Measurements from ENCODE around the gene DUSP12. TPM values are rescaled to one million over a fixed set of nuclear protein-coding genes. Genes with fewer than 3 reads are reported as not detected.

DUSP12 gene
- total RNA-seq, 1 donor from 2014 or later: 48.4 TPM

DNA sequence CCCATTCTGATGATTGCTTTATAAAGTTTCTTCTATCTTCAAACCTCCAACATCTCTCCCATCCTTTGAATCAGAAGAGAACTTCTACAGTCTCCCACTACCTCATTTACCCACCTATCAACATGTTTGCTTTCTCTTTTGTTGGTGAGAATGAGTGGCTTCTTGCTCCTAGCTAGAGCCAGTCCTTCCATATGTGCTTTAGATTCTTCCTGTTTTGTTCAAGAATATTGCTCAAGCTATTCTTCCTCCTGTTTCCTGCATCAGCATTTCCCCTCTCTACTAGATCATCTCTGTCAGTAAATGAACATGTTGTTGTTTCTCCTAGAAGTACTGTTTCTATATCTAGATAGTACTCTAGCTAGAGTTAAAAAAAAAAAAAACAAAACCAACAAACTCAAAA, 22.8 kb downstream of the DUSP12 start:
- Mint-ChIP-seq H3K27me3 (ENCODE audit: unreplicated experiment) (no peaks in the 10 kb centered on the region), H3K27ac (ENCODE audit: unreplicated experiment) (no peak overlapping the region), H3K4me3 (ENCODE audit: unreplicated experiment) (no peak overlapping the region), H3K36me3 (ENCODE audit: unreplicated experiment) (no peaks in the 10 kb centered on the region), H3K4me1 (ENCODE audit: low read depth, unreplicated experiment) (no peaks in the 10 kb centered on the region), H3K9me3 (ENCODE audit: unreplicated experiment) (no peaks in the 10 kb centered on the region)
- DNase-seq: no peak
- TF ChIP-seq, protein P1, sequence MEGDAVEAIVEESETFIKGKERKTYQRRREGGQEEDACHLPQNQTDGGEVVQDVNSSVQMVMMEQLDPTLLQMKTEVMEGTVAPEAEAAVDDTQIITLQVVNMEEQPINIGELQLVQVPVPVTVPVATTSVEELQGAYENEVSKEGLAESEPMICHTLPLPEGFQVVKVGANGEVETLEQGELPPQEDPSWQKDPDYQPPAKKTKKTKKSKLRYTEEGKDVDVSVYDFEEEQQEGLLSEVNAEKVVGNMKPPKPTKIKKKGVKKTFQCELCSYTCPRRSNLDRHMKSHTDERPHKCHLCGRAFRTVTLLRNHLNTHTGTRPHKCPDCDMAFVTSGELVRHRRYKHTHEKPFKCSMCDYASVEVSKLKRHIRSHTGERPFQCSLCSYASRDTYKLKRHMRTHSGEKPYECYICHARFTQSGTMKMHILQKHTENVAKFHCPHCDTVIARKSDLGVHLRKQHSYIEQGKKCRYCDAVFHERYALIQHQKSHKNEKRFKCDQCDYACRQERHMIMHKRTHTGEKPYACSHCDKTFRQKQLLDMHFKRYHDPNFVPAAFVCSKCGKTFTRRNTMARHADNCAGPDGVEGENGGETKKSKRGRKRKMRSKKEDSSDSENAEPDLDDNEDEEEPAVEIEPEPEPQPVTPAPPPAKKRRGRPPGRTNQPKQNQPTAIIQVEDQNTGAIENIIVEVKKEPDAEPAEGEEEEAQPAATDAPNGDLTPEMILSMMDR (IDR thresholded peaks at IDR 0.05; ENCODE audit: partially characterized antibody, unreplicated experiment): no peak

DNA sequence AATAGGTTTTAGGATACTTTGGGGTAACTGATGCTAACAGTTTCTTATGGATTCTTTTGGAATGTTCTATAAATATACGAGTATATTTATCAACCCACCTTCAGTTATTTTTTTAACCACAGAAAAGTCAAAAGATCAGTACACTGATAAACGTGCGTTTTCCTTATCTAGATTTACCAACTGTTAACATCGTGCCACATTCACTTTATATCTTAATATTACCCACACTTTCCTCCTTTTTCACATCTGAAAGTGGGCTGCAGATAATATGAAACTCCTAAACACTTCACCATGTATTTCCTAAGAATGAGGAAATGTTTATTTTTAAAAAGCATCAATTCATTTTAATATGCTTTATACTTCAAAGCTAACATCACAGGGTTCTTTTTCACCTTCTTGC, 24.2 kb downstream of the DUSP12 start:
- Mint-ChIP-seq H3K27ac (ENCODE audit: unreplicated experiment) (no peak overlapping the region), H3K4me3 (ENCODE audit: unreplicated experiment) (no peak overlapping the region), H3K4me1 (ENCODE audit: low read depth, unreplicated experiment) (no peaks in the 10 kb centered on the region), H3K9me3 (ENCODE audit: unreplicated experiment) (no peaks in the 10 kb centered on the region), H3K27me3 (ENCODE audit: unreplicated experiment) (no peaks in the 10 kb centered on the region), H3K36me3 (ENCODE audit: unreplicated experiment) (no peaks in the 10 kb centered on the region)
- TF ChIP-seq, protein P1 (IDR thresholded peaks at IDR 0.05; ENCODE audit: partially characterized antibody, unreplicated experiment): no peak
- DNase-seq: no peak

DNA sequence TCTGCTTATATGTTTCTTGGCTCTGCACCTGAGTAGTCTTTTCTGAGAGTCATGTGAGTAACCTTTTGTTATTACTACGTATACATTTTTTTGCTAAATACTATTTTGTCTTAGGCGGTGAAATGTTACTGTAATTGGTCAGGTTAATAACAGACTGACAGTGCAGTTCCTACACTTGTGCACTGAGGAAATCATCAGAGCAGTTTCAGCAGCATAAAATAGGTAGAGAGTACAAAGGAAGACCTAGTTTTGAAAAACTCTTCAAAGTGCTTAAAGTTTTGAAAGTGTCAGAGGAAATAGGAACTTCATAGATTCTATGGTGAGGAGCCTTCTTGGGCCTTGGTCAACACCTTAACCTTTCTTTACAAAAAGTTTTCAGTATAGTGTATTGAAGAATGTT, 27.7 kb downstream of the DUSP12 start:
- Mint-ChIP-seq H3K36me3 (ENCODE audit: unreplicated experiment) (no peaks in the 10 kb centered on the region), H3K4me3 (ENCODE audit: unreplicated experiment) (no peak overlapping the region), H3K4me1 (ENCODE audit: low read depth, unreplicated experiment) (no peaks in the 10 kb centered on the region), H3K9me3 (ENCODE audit: unreplicated experiment) (no peaks in the 10 kb centered on the region), H3K27me3 (ENCODE audit: unreplicated experiment) (no peaks in the 10 kb centered on the region), H3K27ac (ENCODE audit: unreplicated experiment) (no peak overlapping the region)
- TF ChIP-seq, protein P1 (IDR thresholded peaks at IDR 0.05; ENCODE audit: partially characterized antibody, unreplicated experiment): no peak
- no peak for DNase-seq

DNA sequence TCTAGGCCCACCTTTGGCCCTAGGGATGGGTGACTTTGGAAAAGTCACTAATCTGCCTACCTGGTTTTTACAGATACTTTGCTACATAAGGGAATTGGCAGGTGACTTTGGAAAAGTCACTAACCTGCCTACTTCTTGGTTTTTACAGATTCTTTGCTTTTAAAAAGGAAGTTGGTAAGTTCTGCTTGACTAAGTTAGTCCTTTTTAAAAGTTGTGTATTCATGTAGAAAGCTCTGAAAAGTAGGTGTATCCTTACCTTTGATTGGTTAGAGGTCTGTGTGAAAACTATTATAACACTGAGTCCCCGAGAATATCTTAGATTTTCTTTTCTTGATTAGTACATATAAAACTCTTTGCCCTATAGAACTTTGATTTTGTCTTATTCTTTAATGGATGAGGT, 28.9 kb downstream of the DUSP12 start:
- TF ChIP-seq, protein P1 (IDR thresholded peaks at IDR 0.05; ENCODE audit: partially characterized antibody, unreplicated experiment): no peak
- DNase-seq: no peak
- Mint-ChIP-seq H3K27me3 (ENCODE audit: unreplicated experiment) (no peaks in the 10 kb centered on the region), H3K27ac (ENCODE audit: unreplicated experiment) (no peak overlapping the region), H3K4me1 (ENCODE audit: low read depth, unreplicated experiment) (no peaks in the 10 kb centered on the region), H3K36me3 (ENCODE audit: unreplicated experiment) (no peaks in the 10 kb centered on the region), H3K4me3 (ENCODE audit: unreplicated experiment) (no peak overlapping the region), H3K9me3 (ENCODE audit: unreplicated experiment) (no peaks in the 10 kb centered on the region)

DNA sequence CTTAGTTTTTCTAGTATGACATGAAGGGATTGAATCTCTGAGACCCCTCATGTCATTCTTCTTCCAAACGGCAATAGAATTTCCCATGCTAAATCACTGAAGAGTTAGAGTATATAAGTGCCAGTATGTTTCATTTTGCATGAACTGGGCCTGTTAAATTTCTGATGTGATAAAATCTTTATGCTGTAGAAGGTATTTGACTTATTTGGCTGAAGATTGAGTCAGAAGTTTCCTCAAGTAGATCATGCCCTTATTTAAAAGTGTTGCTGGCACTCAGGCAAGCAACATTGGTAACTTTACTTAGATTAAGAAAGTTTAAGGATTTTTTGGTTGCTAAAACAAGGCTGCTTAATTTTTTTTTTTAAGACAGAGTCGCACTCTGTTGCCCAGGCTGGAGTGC, 29.8 kb downstream of the DUSP12 start:
- H3K4me1 Mint-ChIP-seq (ENCODE audit: low read depth, unreplicated experiment): no peaks in the 10 kb centered on the region
- H3K9me3 Mint-ChIP-seq (ENCODE audit: unreplicated experiment): no peaks in the 10 kb centered on the region
- no peak overlapping the region for H3K27ac Mint-ChIP-seq (ENCODE audit: unreplicated experiment)
- no peak for DNase-seq
- H3K36me3 Mint-ChIP-seq (ENCODE audit: unreplicated experiment): no peaks in the 10 kb centered on the region
- no peak overlapping the region for H3K4me3 Mint-ChIP-seq (ENCODE audit: unreplicated experiment)
- no peaks in the 10 kb centered on the region for H3K27me3 Mint-ChIP-seq (ENCODE audit: unreplicated experiment)
- TF ChIP-seq, protein P1 (IDR thresholded peaks at IDR 0.05; ENCODE audit: partially characterized antibody, unreplicated experiment): no peak
